NB4 (cell line): ENCODE measurements around the gene TRMT1L.

Experiments
- TF ChIP-seq, protein P1 (sequence below): IDR thresholded peaks from one replicate; pipeline ENCODE4 v1.5.1; 2012; ENCODE audit warnings: low read depth, low read length
- TF ChIP-seq, protein P2 (sequence below): IDR thresholded peaks from 2 replicates; pipeline ENCODE4 v1.6.1; 2011; ENCODE audit warnings: low read depth, low read length

DNA sequence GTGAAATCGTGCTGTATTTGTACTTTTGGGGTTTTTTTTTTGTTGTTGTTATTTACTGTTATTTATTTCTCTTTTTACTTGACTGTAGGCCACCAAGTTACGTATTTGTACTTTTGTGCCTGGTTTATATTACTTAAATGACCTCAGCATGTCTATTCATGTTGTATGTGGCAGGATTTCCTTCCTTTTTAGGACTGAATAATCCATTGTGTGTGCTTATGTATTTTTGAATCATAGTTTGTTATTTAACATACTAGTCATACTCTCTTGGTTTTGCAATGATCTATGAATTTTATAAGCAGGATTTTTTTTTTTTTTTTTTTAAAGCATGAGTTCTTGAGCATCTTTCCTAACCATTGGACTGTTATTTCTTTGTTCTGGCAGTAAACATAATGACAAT, 60.2 kb downstream of the TRMT1L start:
- TF ChIP-seq, protein P1, sequence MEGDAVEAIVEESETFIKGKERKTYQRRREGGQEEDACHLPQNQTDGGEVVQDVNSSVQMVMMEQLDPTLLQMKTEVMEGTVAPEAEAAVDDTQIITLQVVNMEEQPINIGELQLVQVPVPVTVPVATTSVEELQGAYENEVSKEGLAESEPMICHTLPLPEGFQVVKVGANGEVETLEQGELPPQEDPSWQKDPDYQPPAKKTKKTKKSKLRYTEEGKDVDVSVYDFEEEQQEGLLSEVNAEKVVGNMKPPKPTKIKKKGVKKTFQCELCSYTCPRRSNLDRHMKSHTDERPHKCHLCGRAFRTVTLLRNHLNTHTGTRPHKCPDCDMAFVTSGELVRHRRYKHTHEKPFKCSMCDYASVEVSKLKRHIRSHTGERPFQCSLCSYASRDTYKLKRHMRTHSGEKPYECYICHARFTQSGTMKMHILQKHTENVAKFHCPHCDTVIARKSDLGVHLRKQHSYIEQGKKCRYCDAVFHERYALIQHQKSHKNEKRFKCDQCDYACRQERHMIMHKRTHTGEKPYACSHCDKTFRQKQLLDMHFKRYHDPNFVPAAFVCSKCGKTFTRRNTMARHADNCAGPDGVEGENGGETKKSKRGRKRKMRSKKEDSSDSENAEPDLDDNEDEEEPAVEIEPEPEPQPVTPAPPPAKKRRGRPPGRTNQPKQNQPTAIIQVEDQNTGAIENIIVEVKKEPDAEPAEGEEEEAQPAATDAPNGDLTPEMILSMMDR = no peak
- TF ChIP-seq, protein P2, sequence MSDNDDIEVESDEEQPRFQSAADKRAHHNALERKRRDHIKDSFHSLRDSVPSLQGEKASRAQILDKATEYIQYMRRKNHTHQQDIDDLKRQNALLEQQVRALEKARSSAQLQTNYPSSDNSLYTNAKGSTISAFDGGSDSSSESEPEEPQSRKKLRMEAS = no peak
